HK-2 (cell line): ENCODE results near the gene CLDND2.
A peak's percentile ranks its signal among the peaks of the same experiment; 100 is the strongest.
"Not testable (repeated sequence)": the region's sequence is repeated elsewhere in the genome, so short reads cannot be mapped to it uniquely, and the experiment has no call there.

Source experiments
- DNase-seq: peaks from one replicate; pipeline ENCODE4 v3.0.0-alpha.2; 2018; ENCODE audit not compliant: unreplicated experiment

Gene CLDND2, protein sequence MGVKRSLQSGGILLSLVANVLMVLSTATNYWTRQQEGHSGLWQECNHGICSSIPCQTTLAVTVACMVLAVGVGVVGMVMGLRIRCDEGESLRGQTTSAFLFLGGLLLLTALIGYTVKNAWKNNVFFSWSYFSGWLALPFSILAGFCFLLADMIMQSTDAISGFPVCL

GRCh38 chr19:51368366-51369282 is at the start of gene CLDND2:
Gene CLDND2 (minus strand): TSS chr19:51369003. CDS start chr19:51368577, 426 bp downstream.
- DNase-seq = no peak

- DNase-seq = no peak
These were observed 49.0 kb upstream of the CLDND2 start for GRCh38 chr19:51417810-51418157.

- peak; percentile 23 for DNase-seq
These were observed 48.5 kb upstream of the CLDND2 start, which contains the start of gene SIGLEC10 for GRCh38 chr19:51417107-51417809. Gene SIGLEC10 (minus strand): TSS chr19:51417642. CDS start chr19:51417581, 61 bp downstream.

- not testable (repeated sequence) for DNase-seq
These were observed 47.6 kb upstream of the CLDND2 start for GRCh38 chr19:51416422-51416821.

GRCh38 chr19:51415187-51415586 is 46.4 kb upstream of the CLDND2 start:
- DNase-seq = no peak

GRCh38 chr19:51410950-51411748 is 42.3 kb upstream of the CLDND2 start:
- DNase-seq = peak; percentile 54

- DNase-seq = no peak
These were observed 38.8 kb upstream of the CLDND2 start for GRCh38 chr19:51407511-51408131.

- no peak for DNase-seq
These were observed 33.3 kb upstream of the CLDND2 start for GRCh38 chr19:51402117-51402516.

DNA sequence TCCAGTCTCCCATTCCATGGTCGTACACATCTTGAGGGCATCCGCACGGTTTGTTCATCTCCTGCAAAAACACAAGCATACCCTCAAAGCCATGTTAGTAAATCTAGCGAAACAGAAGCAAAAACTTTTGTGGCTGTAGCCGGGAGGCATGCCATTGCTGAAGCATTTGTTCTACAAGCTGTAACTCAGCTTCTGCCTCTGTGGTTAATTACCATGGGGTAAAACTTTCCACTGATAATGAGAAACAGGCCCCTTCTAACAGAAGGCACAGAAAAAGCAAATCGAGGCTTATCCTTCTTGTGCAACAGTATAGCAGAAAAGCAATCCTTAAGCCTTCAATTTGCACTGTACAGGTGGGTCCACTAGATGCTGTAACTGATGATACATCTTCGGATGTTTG is 31.1 kb upstream of the CLDND2 start:
- DNase-seq = not testable (repeated sequence)

GRCh38 chr19:51399231-51399630 is 30.4 kb upstream of the CLDND2 start:
- DNase-seq = no peak

DNA sequence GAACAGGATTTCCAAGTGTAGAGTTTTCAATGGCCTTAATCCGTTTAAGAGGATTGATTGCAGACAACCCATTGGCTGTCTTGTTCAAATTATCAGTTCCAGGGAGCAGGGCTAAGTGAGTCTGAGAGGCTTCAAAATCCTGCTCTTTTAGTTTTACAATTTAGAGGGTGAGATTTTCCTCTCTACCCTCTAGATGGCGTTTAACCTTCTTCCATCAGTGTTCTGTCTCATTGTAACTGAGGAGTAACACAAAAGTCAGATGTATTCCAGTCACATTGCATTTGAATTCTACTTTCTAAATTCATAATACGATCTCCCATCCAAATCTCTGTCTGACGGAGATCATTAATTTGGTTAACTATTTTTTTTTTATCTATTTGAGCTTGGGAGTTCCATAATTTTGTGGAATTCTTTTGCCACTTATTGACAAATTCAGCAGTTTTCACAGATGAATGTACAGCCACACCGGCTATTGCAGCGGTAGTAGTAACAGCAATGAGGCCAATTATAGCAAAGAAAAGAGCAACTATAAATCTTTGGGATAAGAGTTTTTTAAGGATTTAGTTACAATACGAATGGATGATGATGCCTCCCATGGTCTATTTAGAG is 29.4 kb upstream of the CLDND2 start:
- DNase-seq = no peak

DNA sequence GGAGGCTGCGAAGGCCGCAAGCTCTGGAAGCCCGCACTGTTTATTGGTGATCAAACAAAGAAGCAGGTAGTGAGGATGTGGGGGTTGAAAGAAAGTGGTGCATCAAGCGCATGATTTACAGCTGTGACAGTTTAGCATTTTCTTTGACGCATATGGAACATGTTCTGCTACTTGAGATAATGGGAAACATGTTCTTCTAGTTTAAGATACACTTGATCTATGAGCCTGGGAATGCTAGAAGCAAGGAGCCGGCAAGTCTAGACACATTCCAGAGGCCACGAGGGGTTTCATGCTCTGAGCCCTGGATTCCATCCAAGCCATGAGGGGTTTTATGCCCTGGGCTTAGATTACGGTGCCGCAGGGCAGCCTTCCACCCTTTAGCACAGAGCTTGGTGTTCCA is 28.6 kb upstream of the CLDND2 start:
- DNase-seq = not testable (repeated sequence)

DNA sequence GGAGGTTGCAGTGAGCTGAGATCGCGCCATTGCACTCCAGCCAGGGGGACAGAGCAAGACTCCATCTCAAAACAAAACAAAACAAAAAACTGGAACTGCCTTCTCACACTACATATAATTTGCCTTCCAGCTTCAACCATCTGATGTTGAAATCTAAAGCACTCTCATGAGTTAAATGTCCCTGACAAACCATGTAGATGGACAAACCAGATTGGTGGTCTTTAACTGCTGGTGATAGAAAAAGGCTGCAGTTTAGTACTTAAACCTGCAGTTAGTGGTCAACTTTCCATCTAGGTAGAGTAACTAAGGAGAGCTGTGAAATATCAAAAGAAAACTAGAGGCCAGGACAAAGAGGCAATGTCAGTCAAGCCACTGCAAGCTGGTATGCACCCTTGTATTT is 27.4 kb upstream of the CLDND2 start:
- DNase-seq = no peak

GRCh38 chr19:51394050-51394836 is 25.4 kb upstream of the CLDND2 start:
- peak; percentile 98 for DNase-seq

DNA sequence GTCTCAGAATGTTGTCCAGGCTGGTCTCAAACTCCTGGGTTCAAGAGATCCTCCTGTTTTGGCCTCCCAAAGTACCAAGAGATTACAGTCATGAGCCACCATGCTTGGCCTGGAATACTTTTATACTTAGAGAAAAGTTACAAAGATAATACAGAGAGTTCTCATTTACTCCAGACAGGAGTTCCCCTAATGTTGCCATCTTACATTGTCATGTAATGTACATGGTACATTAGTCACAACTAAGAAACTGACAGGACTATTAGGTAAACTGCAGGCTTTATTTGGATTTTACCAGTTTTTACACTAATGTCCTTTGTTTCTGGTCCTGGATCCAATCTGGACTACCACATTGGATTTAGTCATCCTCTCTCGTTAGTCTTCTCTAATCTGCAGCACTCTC is 23.9 kb upstream of the CLDND2 start:
- DNase-seq = no peak

DNA sequence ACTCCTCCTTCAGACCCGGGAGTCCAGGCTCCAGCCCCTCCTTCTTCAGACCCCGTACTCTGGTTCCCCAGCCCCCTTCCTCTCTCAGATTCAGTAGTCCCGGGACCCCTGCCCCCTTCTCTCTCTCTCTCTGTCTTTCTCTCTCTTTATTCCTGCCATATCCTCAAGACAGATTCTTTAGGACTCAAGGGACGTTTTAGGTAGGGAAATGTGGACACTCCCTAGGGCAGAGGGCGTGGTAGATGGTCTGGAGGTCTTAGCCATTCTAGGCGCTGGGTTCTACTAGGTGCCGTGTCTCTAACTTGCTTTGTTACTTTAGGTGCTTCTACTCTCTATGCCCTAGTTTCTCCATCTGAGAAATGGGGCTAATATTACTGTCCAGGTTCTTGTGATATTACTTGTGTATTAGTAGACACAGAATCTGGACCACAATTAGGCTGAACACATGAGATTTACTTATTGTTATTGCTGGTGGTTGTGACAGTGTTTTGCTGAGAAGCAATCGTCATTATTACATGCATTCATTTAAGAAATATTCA is 22.3 kb upstream of the CLDND2 start:
- DNase-seq = no peak

DNA sequence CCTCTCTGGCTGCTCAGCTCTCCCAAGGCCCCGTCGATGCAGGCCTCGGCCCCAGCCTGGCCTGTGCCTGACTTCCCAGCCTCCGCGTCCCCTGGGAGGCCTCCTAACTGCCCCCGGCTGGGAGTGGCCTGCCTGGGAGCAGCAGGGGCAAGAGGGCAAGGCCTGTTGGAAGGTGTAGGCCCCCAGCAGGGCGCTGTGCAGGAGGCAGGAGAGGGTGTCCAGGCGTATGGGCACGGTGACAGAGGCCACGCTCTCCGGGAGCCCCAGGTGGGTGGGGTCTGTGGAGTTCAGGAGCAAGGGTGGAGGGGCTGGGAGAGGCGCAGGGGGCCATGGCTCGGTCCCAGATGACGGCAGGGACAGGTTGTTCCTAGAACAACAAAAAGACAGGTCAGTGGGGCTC is 20.3 kb upstream of the CLDND2 start:
- no peak for DNase-seq

DNA sequence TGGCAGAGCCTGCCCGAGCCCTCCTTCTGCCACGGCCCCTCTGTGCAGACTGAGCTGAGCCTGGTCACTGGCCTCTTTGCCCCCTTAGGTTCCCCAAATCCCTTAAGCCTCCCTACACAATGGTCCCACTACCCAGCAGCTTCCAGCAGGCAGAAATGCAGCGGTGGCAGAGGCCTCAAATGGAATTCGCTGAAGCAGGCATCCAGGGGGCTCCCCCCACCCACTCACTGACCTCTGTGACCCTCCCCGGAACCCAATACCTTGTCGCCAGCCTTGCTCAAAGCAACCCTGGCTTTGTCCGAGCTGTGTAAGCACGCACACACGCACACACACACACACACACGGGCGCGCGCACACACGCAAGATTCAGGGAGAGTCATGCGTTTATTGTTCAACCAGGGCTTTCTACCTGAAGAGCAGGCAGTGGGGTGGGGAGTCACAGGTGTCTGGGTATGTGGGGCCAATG is 19.2 kb upstream of the CLDND2 start, which contains the start of gene LIM2:
Gene LIM2, minus strand, starts transcription at position 51 of the 466 bp plus-strand sequence. CDS start 531 bp downstream, outside the sequence.
- DNase-seq = no peak

DNA sequence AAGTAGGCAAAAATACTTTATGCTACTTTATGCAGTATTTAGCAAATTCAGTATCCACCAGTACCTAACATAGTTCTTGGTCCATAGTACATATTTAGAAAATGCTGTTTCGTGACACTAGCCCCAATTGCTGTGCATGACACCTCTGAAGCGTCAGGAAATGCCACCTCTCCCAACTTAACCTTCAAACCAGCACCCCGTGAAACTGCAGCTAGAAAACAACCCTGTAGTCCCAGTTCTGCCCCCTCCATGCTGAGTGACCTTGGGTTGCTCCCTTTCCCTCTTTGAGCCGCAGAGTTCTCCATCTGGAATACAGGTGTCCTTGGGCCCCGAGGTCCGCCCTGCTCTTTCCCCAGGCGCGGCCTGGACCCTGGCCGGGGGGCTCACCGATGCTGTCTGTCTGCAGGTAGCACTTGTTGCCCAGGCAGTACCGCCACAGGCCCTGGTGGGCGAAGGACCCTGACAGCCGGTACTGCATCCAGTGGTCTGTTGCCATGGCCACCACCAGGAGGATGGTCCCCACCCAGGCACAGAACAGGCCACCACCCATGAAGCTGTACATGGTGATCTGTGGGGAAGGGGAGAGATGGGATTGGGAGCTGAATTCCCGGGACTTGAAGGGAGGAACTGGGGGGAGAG is 18.2 kb upstream of the CLDND2 start:
- DNase-seq = no peak
